CD4-positive, alpha-beta T cell treated with Interleukin-15 for 1 hour (primary cell): ENCODE results near the gene JMJD8.
A peak's percentile ranks its signal among the peaks of the same experiment; 100 is the strongest.

Source experiments
- DNase-seq: peaks from one replicate; pipeline ENCODE4 v3.0.0-alpha.2; 2020

The JMJD8 gene

DNA sequence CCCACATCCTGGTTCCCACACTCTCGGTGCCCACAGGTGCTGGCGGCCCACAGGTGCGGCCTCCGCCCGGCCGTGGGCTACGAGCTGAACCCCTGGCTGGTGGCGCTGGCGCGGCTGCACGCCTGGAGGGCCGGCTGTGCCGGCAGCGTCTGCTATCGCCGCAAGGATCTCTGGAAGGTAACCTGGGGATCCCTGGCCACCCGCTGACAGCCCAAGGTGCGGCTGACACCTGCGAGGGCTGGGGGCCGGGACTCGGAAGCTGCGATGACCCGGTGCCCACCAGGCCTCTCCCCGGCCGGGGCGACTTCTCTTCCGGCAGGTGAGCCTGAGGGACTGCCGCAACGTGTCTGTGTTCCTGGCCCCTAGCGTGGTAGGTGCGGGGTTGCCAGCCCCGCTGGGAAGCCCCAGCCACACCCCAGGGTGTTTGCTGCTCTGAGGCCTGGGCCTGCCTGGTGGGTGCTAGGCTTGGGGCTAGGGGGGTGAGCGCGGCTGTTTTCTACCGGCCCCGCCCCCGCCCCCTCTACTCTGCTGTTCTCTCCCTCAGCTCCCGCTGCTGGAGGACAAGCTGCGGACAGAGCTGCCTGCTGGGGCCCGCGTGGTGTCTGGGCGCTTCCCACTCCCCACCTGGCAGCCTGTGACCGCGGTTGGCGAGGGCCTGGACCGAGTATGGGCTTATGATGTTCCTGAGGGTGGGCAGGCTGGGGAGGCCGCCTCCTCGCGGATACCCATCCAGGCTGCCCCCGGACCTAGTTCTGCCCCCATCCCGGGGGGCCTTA, 37.8 kb upstream of the JMJD8 start:
- no peak for DNase-seq

DNA sequence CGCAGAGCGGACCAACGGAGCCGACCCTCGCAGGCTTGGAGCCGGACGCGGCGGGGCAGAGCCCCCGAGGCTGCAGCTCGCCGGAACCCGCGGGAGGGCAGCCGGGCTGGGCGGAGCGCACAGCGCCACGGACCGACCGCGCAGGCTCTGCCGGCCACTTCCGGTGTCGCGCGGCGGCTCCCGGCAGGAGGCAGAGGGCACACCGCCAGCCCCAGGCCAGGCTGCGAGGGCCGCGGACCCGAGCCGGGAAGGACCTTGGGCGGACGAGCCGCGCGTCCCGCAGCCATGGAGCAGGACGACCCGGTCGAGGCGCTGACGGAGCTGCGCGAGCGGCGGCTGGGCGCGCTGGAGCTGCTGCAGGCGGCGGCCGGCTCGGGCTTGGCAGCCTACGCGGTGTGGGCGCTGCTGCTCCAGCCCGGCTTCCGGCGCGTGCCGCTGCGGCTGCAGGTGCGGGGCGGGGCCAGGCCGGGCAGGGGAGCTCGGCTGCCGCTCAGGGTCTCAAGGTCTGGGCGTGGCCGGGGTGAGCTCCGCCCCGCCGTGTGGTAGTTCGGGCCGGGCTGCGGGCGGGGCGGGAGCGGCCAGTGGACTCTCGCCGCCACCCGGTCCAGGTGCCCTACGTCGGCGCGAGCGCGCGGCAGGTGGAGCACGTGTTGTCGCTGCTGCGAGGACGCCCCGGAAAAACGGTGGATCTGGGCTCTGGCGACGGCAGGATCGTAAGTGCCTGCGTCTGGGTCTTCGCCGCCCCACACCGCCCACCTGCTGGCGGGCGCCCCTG, 37.0 kb upstream of the JMJD8 start, which contains the start of gene ANTKMT:
ANTKMT (plus strand) TSS at position 157 of the 775 bp plus-strand sequence; CDS start at position 286, 129 bp downstream.
- peak; percentile 85 for DNase-seq

DNA sequence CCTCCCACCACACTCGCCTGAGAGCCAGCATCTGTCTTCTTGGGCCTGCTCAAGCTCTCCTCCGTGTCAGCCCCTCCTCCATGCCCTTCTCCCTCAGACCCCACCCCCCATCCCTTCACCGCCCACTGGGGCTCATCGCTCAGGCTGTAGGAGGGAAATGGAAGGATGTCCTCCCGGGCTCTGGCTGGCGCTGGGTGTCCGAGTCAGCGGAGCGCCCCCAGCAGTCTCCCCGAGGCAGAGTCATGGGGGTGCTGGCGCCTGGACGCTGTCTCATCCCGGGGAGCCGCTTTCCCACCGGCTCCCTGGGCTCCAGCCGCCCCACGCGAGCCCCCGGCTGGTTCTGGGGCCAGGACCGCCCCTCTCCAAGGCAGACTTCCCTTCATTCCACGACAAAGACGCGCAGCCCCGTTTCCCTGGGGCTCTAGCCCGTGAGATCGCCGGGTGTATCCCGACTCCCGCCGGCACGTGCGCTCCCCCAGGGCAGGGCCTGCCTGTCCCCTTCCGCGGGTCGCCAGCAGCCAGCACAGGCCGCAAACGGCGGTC, 36.4 kb upstream of the JMJD8 start:
- no peak for DNase-seq

GRCh38 chr16:719815-720446, 35.8 kb upstream of the JMJD8 start:
- no peak for DNase-seq

DNA sequence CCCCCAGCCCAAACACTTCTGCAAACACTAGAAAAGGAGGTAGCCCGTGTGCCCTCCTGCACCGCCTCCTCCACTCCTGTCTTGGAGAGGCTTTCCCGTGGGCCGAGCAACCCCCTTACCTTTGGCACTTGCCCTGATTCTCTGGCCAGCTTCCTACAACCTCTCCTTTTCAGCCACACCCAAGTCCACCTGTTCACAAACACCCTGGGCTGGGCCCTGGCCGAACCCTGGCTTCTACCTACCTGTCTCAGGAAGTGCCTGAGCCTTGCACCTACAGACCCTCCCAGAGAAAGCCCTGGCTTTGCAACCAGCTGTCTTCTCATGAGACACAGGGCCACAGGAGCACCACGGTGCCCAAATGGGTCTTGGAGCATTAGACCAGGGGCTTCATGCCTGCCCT, 34.8 kb upstream of the JMJD8 start:
- no peak for DNase-seq

GRCh38 chr16:718389-718788, 34.3 kb upstream of the JMJD8 start:
- DNase-seq, result no peak

- no peak for DNase-seq
Observed at GRCh38 chr16:717450-718245, 33.5 kb upstream of the JMJD8 start.

- no peak for DNase-seq
Observed at GRCh38 chr16:716768-717325, 32.7 kb upstream of the JMJD8 start.

- no peak for DNase-seq
Observed at GRCh38 chr16:716200-716568, 32.0 kb upstream of the JMJD8 start.

GRCh38 chr16:715477-716199, 31.5 kb upstream of the JMJD8 start:
- no peak for DNase-seq

DNA sequence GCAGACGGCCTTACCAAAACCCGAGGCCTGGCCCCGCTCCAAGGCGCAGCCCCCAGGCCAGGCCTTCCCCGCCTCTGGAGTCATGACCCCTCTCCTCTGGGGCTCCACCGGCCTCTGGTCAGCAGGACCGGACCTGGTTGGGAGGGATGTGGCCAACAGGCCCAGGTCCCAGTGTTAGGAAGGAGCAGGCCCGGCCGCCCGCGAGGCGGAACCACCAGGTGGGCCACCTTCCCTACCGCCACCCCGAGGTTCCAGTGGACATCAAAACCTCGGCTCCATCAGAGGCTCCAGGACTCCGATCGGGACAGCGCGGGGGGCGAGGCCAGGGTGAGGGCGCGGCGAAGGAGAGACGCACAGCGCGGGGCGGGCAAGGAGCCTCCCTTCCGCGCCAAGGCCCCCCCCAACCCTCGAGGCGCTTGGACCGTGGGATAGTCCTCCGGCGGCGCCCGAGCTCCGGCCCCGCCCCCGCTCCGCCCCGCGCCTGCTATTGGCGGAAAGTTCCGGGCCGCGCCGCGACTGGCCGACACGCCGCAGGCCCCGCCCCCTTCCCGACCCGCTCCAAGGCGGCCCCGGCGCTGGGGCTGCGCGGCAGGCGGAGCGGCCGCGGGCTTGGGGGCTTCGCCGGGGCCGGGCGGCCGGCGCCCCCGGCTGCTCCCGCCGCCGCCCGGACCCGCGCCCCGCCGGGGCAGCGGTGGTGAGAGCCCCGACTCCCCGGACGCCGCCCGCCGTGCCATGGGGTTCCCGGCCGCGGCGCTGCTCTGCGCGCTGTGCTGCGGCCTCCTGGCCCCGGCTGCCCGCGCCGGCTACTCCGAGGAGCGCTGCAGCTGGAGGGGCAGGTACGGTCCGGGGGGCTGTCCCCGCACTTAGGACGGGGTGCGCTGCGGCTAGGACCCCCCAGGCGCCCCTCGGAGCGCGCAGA, 30.7 kb upstream of the JMJD8 start, which contains the start of gene METRN:
METRN (plus strand) TSS at position 561 of the 919 bp plus-strand sequence; CDS start at position 733, 172 bp downstream.
- DNase-seq, result peak; percentile 85

DNA sequence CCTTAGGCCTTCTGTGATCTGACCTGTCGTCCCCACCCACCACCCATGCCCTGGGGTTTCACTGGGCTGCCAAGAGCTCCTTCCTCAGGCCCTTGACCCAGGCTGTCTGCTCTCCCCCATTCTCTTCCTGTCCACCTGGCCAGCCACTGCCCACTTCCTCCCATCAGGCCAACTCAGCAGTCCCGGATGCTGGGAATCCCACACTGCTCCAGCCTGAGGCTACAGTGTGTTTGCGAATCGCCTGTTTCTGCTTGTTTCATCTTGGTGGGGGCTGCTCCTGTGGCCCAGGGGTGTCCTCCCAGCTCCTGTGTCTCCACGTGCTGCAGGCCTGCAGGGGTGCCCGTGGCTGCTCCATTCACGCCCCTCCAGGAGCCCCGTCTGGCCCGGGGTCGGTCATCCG, 29.9 kb upstream of the JMJD8 start:
- no peak for DNase-seq

DNA sequence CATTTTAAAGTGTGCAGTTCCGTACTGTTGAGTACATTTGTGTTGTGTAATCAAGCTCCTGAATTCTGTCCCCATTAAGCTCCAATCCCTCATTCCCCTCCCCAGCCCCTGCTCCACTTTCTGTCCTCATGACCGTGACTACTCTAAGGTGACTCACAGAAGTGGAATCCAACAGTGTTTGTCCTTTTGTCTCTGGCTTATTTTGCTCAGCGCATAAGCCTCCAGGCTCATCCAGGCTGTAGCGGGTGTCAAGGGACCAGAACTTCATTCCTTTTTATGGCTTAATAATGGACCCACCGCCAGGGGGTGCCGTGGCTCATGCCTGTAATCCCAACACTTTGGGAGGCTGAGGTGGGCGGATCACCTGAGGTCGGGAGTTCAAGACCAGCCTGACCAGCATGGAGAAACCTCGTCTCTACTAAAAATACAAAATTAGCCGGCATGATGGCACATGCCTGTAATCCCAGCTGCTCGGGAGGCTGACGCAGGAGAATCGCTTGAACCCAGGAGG, 28.7 kb upstream of the JMJD8 start:
- DNase-seq, result peak; percentile 41

- peak; percentile 78 for DNase-seq
Observed at GRCh38 chr16:711548-712320, 27.6 kb upstream of the JMJD8 start.

DNA sequence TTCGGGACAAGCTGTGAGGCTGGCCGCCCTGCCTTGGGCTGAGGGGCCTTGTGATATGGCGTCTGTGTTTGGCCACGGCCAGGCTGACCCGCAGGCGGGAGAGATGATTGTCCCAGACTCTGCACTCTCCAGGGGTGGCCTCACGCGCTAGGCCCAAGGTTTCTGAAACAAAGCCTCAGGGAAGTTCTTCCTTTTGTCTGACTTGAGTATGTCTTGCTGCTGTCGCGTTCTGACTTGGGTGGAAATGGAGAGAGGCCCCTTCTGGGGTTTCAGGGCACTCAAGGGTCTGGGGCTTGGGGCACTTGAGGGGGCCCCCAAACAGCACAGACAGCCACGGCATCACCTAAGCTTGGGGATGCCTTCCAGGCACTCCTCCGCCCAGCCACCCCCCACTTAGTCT, 26.9 kb upstream of the JMJD8 start:
- DNase-seq, result no peak

GRCh38 chr16:710500-711075, 26.5 kb upstream of the JMJD8 start:
- DNase-seq, result no peak

DNA sequence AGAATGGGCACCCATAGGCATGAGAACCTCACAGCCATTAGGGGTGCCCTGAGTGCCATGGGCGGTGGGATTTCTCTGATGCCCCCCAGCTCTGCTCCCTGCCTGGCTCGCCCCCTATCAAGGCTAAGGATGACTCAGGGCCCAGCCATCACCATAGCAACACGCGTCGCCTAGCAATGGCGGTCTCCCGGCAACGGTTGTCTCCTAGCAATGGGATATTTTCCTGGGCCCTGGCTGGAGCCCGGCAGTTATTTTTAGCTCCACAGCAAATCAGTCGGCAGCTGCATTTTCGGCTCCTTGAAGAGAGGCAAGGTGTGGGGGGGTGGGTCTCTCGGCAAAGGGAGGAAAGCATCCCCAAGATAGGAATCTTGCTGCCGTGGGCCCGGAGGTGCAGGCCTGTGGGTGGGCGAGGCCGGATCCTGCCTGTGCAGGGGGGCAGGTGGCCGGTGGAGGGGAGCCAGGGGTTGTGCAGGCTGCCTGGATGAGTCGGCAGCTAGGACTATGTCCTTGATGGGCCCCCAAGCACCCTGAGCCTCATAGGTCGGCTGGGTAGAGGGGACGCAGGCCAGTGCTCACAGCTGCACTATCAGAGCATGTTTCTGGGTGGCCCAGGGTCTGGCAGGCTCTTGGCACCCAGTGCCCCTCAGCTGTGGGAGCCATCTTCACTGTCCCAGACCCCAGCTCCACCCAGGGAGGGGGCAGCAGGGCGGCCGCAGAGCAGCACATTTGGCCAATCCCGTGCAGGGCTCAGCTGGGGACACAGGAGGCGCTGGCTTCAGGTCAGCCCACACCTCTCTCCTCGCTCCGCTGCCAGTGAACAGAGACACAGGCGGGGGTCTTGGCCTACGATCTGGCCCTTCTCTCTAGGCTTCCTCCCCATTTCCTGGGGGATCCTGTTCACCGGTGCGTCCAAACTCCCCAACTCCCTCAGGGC, 25.7 kb upstream of the JMJD8 start:
- no peak for DNase-seq

- DNase-seq, result no peak
Observed at GRCh38 chr16:708959-709358, 24.8 kb upstream of the JMJD8 start.
